Activated CD8-positive, alpha-beta T cell treated with anti-CD3 and anti-CD28 coated beads, Interleukin-2, amount 10 ng/mL, durations not matched to agents 7 days and 5 days (primary cell): Measurements from ENCODE around the gene SH2D1B. TPM values are rescaled to one million over a fixed set of nuclear protein-coding genes. Genes with fewer than 3 reads are reported as not detected.

Experiments used
- ATAC-seq: fragments of 150-1000 bp; cut with Tn5 transposase; one replicate; pipeline ENCODE4 v1.10.0; 2021; ENCODE audit warnings: moderate library complexity
- CTCF ChIA-PET: fragments of 350-600 bp; sonication (Branson Sonifier 250); formaldehyde crosslinking; loops from one replicate; lab custom pipeline; 2021; ENCODE audit warnings: antibody characterized with exemption; lab: Charles Lee
- POLR2A ChIA-PET: fragments of 350-600 bp; sonication (Branson Sonifier 250); formaldehyde crosslinking; loops from one replicate; lab custom pipeline; 2021; ENCODE audit warnings: antibody characterized with exemption; lab: Charles Lee
- DNase-seq: peaks from one replicate; pipeline ENCODE4 v3.0.0-alpha.2; 2020
- H3K27ac Mint-ChIP-seq: one replicate; pipeline ENCODE4 v1.8.0; 2021; ENCODE audit warnings: mild to moderate bottlenecking, mixed read lengths
- H3K27me3 Mint-ChIP-seq: one replicate; pipeline ENCODE4 v1.8.0; 2021; ENCODE audit warnings: low read depth, mixed read lengths
- H3K36me3 Mint-ChIP-seq: one replicate; pipeline ENCODE4 v1.8.0; 2021; ENCODE audit warnings: low read depth, mixed read lengths
- H3K4me1 Mint-ChIP-seq: one replicate; pipeline ENCODE4 v1.8.0; 2021; ENCODE audit warnings: low read depth, mixed read lengths
- H3K4me3 Mint-ChIP-seq: one replicate; pipeline ENCODE4 v1.8.0; 2021; ENCODE audit warnings: mild to moderate bottlenecking, mixed read lengths
- H3K9me3 Mint-ChIP-seq: one replicate; pipeline ENCODE4 v1.8.0; 2022; ENCODE audit warnings: mixed read lengths; ENCODE audit not compliant: insufficient read depth
- total RNA-seq, 2 experiments: library from RNA; stranded (reverse); gene quantifications; one replicate each; pipeline ENCODE4 v1.2.3, GENCODE V29; 2021

Gene SH2D1B
- total RNA-seq, 2 experiments from 2014 or later = not detected

- H3K4me1 Mint-ChIP-seq = peaks cover 1% of the 10 kb centered on the region
- H3K27ac Mint-ChIP-seq = no peak overlapping the region
- no peaks in the 10 kb centered on the region for H3K9me3 Mint-ChIP-seq
- ChIA-PET POLR2A (no interaction called here), CTCF (no interaction called here)
- H3K36me3 Mint-ChIP-seq = no peaks in the 10 kb centered on the region
- no peak overlapping the region for H3K4me3 Mint-ChIP-seq
- ATAC-seq (no peak), DNase-seq (no peak)
- peaks cover 7% of the 10 kb centered on the region for H3K27me3 Mint-ChIP-seq
Measured at GRCh38 chr1:162385702-162386101, 26.2 kb downstream of the SH2D1B start.

GRCh38 chr1:162385280-162385623, 26.7 kb downstream of the SH2D1B start:
- H3K27ac Mint-ChIP-seq = no peak overlapping the region
- no peak for ATAC-seq
- no peaks in the 10 kb centered on the region for H3K9me3 Mint-ChIP-seq
- ChIA-PET CTCF (no interaction called here), POLR2A (no interaction called here)
- DNase-seq = no peak
- no peak overlapping the region for H3K4me3 Mint-ChIP-seq
- H3K4me1 Mint-ChIP-seq = peaks cover 1% of the 10 kb centered on the region
- no peaks in the 10 kb centered on the region for H3K36me3 Mint-ChIP-seq
- H3K27me3 Mint-ChIP-seq = peaks cover 4% of the 10 kb centered on the region

GRCh38 chr1:162384601-162385279, 27.2 kb downstream of the SH2D1B start:
- no peak overlapping the region for H3K27ac Mint-ChIP-seq
- H3K36me3 Mint-ChIP-seq = no peaks in the 10 kb centered on the region

GRCh38 chr1:162384116-162384515, 27.8 kb downstream of the SH2D1B start:
- Mint-ChIP-seq H3K27me3 (peaks cover 2% of the 10 kb centered on the region), H3K36me3 (no peaks in the 10 kb centered on the region), H3K9me3 (no peaks in the 10 kb centered on the region), H3K27ac (no peak overlapping the region), H3K4me3 (no peak overlapping the region), H3K4me1 (no peaks in the 10 kb centered on the region)
- POLR2A ChIA-PET = no interaction called here
- DNase-seq (no peak), ATAC-seq (no peak)
- CTCF ChIA-PET = no interaction called here

More at GRCh38 chr1:162384601-162385279, 27.2 kb downstream of the SH2D1B start:
- no peak for ATAC-seq
- peaks cover 4% of the 10 kb centered on the region for H3K27me3 Mint-ChIP-seq
- ChIA-PET CTCF (no interaction called here), POLR2A (no interaction called here)
- peaks cover 1% of the 10 kb centered on the region for H3K4me1 Mint-ChIP-seq
- no peak for DNase-seq
- H3K9me3 Mint-ChIP-seq = no peaks in the 10 kb centered on the region
- H3K4me3 Mint-ChIP-seq = no peak overlapping the region

GRCh38 chr1:162383516-162383915, 28.4 kb downstream of the SH2D1B start:
- Mint-ChIP-seq H3K4me1 (no peaks in the 10 kb centered on the region), H3K27me3 (no peaks in the 10 kb centered on the region), H3K9me3 (no peaks in the 10 kb centered on the region), H3K36me3 (no peaks in the 10 kb centered on the region), H3K4me3 (no peak overlapping the region), H3K27ac (no peak overlapping the region)
- DNase-seq = no peak
- ChIA-PET POLR2A (no interaction called here), CTCF (no interaction called here)
- no peak for ATAC-seq

GRCh38 chr1:162383091-162383490, 28.8 kb downstream of the SH2D1B start:
- no peak for DNase-seq
- no peaks in the 10 kb centered on the region for H3K36me3 Mint-ChIP-seq
- POLR2A ChIA-PET = no interaction called here
- no peaks in the 10 kb centered on the region for H3K27me3 Mint-ChIP-seq
- no peaks in the 10 kb centered on the region for H3K4me1 Mint-ChIP-seq
- no peaks in the 10 kb centered on the region for H3K9me3 Mint-ChIP-seq
- CTCF ChIA-PET = no interaction called here
- no peak overlapping the region for H3K27ac Mint-ChIP-seq
- ATAC-seq = no peak
- H3K4me3 Mint-ChIP-seq = no peak overlapping the region

GRCh38 chr1:162381941-162382750, 29.8 kb downstream of the SH2D1B start:
- no peaks in the 10 kb centered on the region for H3K9me3 Mint-ChIP-seq
- no peaks in the 10 kb centered on the region for H3K4me1 Mint-ChIP-seq
- H3K27ac Mint-ChIP-seq = no peak overlapping the region
- no peak overlapping the region for H3K4me3 Mint-ChIP-seq
- DNase-seq (no peak), ATAC-seq (no peak)
- H3K27me3 Mint-ChIP-seq = no peaks in the 10 kb centered on the region
- CTCF ChIA-PET = no interaction called here
- H3K36me3 Mint-ChIP-seq = no peaks in the 10 kb centered on the region
- POLR2A ChIA-PET = no interaction called here

- Mint-ChIP-seq H3K4me3 (no peak within 1 kb of the TSS), H3K27ac (no peak within 1 kb of the TSS), H3K36me3 (no peaks in the 10 kb centered on the region), H3K4me1 (no peaks in the 10 kb centered on the region), H3K27me3 (no peaks in the 10 kb centered on the region), H3K9me3 (no peaks in the 10 kb centered on the region)
- no peak for ATAC-seq
- POLR2A ChIA-PET = interaction anchor here (0.6 kb wide), 1 partner anchor 23 kb away, joined by 3 read pairs; no protein-coding TSS in a partner anchor
- CTCF ChIA-PET = interaction anchor here (1.1 kb wide), 2 partner anchors 10 to 23 kb away, joined by 3 read pairs; no protein-coding TSS in a partner anchor
- DNase-seq = no peak
Measured at GRCh38 chr1:162381383-162381782, 30.6 kb downstream of the SH2D1B start, which contains the start of gene C1orf226. C1orf226 (plus strand) TSS chr1:162381728; CDS start chr1:162381902, 174 bp downstream.

GRCh38 chr1:162380061-162380846, 31.7 kb downstream of the SH2D1B start:
- ATAC-seq = no peak
- H3K4me3 Mint-ChIP-seq = no peak overlapping the region
- ChIA-PET POLR2A (no interaction called here), CTCF (interaction anchor here (1.1 kb wide), 2 partner anchors 11 to 22 kb away, joined by 3 read pairs; no protein-coding TSS in a partner anchor)
- no peaks in the 10 kb centered on the region for H3K9me3 Mint-ChIP-seq
- no peak overlapping the region for H3K27ac Mint-ChIP-seq
- H3K27me3 Mint-ChIP-seq = no peaks in the 10 kb centered on the region
- no peaks in the 10 kb centered on the region for H3K4me1 Mint-ChIP-seq
- H3K36me3 Mint-ChIP-seq = no peaks in the 10 kb centered on the region
- no peak for DNase-seq

- no peaks in the 10 kb centered on the region for H3K9me3 Mint-ChIP-seq
- H3K27ac Mint-ChIP-seq = no peak within 1 kb of the TSS
- POLR2A ChIA-PET = no interaction called here
- H3K4me1 Mint-ChIP-seq = no peaks in the 10 kb centered on the region
- ATAC-seq (no peak), DNase-seq (no peak)
- CTCF ChIA-PET = no interaction called here
- H3K4me3 Mint-ChIP-seq = no peak within 1 kb of the TSS
- H3K27me3 Mint-ChIP-seq = no peaks in the 10 kb centered on the region
- no peaks in the 10 kb centered on the region for H3K36me3 Mint-ChIP-seq
Measured at GRCh38 chr1:162376691-162377090, 35.2 kb downstream of the SH2D1B start, which contains the start of gene SPATA46. SPATA46 (minus strand) TSS chr1:162376854; CDS start chr1:162376790, 64 bp downstream.

- ATAC-seq = no peak
- ChIA-PET CTCF (no interaction called here), POLR2A (no interaction called here)
- no peak overlapping the region for H3K27ac Mint-ChIP-seq
- H3K9me3 Mint-ChIP-seq = no peaks in the 10 kb centered on the region
- no peaks in the 10 kb centered on the region for H3K36me3 Mint-ChIP-seq
- H3K27me3 Mint-ChIP-seq = no peaks in the 10 kb centered on the region
- DNase-seq = no peak
- no peak overlapping the region for H3K4me3 Mint-ChIP-seq
- H3K4me1 Mint-ChIP-seq = no peaks in the 10 kb centered on the region
Measured at GRCh38 chr1:162375463-162375862, 36.5 kb downstream of the SH2D1B start.
